NCI-H510A (cell line): ENCODE measurements around the gene C5AR1.
"Not testable (repeated sequence)": the region's sequence is repeated elsewhere in the genome, so short reads cannot be mapped to it uniquely, and the experiment has no call there.

Experiments used
- DNase-seq: peaks from one replicate; lab custom pipeline; 2025; lab: John Stamatoyannopoulos, UW

C5AR1 gene

DNA sequence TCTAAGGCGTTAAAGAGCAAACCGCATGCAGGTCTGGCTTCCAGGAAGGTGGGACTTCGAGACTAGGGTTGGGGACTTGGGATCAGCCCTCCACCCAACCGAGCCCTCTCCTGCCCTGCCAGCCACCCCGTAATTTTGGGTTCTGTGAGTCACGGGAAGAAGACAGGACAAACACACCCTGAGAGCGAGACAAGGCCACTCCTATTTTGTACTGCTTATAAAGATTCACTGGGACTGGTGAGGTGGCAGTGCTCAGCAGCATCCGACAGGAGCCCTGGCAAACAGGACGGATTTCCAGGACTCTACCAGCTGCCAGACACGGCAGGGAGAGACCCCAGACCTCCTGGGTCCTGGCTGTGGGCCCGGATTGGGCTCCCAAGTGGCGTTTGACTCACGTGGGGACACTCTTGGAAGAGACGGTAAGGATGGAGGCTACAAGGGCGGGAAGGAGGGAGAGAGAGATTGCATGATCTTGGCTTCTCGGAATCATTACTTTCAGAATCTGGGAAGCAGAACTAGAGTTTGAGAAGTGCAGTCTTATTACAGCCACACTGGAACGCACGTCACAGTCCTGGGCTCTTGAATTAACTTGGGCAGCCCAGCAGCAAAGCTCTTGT, 22.4 kb downstream of the C5AR1 start, which contains the start of gene C5AR2:
Gene C5AR2, plus strand, starts transcription at position 245 of the 617 bp plus-strand sequence. CDS start 8,625 bp downstream, outside the sequence.
- DNase-seq = no peak

DNA sequence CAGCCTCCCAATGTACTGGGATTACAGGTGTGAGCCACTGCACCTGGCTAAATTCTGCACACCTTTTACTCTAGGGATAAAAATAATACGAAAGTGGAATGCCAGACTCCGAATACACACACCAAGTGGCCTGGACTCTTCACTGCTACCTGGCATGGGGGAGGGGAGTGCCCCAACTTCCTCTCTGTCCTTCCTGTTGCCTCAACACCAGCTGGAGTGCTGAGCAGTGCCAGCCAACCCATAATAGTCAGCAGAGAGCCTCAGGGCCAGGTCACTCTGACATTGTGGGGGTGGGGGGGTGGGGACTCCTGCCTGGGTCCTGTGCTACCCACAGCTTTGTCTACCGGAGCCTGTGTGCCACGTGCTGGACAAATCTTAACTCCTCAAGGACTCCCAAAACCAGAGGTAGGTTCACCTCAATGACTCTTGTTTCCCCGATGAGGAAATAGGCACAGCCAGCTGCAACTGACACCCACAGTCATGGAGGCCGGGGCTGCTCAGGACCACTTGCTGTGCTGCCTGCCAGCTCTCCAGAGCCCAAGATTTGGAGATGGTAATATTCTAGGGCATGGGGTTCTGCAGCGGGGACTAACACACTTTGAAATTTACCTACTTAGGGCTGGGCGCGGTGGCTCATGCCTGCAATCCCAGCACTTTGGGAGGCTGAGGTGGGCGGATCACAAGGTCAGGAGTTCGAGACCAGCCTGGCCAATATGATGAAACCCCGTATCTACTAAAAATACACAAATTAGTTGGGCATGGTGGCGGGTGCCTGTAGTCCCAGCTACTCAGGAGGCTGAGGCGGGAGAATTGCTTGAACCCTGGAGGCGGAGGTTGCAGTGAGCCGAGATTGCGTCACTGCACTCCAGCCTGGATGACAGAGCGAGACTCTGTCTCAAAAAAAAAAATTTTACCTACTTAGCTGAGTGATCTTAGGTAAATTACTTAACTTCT, 27.4 kb downstream of the C5AR1 start:
- peak; percentile 20 for DNase-seq

DNA sequence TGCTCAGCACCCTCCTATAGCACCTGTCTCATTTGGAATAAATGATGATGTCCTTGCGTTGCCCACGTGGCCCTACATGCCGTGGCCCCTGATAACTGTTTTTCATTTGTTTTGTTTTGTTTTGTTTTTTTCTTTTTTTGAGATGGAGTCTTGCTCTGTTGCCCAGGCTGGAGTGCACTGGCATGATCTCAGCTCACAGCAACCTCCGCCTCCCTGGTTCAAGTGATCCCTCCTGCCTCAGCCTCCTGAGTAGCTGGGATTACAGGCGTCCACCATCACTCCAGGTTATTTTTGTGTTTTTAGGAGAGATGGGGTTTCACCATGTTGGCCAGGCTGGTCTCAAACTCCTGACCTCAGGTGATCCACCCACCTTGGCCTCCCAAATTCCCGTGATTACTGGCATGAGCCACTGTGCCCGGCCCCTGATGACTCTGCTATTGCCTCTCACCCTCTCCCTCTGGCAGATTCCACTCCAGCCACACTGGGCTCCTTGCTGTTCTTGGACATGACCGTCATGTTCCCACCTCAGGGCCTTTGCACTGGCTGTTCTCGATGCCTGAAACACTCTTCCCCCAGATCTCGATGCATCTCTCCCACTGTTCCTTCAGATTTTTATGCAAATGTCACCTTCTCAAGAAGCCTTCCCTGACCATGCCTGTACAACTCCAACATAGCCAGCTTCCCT, 29.7 kb downstream of the C5AR1 start:
- DNase-seq = no peak

DNA sequence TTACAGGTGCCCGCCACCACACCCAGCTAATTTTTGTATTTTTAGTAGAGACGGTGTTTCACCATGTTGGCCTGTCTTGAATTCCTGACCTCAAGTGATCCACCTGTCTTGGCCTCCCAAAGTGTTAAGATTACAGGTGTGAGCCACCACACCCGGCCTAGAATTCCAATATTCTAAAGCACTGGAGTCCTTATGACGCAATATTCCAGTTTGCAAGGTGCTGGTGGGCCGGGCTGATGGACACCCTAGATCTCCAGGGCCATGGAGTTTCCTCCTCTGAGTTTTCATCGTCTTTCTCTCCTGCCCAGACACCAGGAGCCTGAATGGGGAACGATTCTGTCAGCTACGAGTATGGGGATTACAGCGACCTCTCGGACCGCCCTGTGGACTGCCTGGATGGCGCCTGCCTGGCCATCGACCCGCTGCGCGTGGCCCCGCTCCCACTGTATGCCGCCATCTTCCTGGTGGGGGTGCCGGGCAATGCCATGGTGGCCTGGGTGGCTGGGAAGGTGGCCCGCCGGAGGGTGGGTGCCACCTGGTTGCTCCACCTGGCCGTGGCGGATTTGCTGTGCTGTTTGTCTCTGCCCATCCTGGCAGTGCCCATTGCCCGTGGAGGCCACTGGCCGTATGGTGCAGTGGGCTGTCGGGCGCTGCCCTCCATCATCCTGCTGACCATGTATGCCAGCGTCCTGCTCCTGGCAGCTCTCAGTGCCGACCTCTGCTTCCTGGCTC, 31.0 kb downstream of the C5AR1 start:
- DNase-seq = no peak

- no peak for DNase-seq
These were observed 32.1 kb downstream of the C5AR1 start for GRCh38 chr19:47341734-47342133.

DNA sequence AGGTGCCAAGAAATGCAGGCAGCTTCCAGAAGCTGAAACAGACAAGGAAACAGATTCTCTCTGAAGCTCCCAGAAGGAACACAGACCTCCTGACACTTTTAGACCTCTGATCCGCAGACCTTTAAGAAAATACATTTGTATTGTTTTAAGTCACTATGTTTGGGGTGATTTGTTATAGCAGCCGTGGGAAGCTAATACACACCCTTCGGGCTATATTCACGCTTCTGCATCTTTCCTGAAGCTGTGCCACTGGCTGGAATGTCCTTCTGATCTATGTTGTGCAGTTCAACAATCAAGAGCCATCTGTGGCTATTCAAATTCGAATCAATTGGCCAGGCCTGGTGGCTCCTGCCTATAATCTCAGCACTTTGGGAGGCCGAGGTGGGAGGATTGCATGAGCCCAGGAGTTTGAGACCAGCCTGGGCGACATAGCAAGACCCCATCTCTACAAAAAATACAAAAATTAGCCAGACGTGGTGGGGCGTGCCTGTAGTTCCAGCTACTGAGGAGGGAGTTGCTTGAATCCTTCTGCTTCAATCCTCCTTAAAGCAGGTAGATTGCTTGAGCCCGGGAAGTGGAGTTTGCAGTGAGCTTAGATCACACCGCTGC, 33.6 kb downstream of the C5AR1 start:
- no peak for DNase-seq

DNA sequence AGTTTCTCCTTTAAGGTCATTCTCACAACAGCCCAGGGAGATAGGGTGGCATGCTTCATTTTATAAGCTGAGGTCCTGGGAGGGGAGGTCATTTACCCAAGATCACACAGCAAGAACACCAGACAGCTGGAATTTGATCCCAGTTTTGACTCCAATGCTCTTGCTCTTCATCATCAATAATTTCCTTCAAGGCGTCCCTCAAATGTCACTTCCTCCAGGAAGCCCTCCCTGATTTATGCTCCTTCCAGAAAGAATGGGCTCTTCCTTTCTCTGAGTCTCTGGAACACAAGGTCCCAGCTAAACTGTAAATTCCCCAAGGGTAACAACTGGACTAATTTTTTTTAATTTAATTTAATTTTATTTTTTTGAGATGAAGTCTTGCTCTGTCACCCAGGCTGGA, 34.8 kb downstream of the C5AR1 start:
- no peak for DNase-seq

GRCh38 chr19:47346024-47346423, 36.4 kb downstream of the C5AR1 start:
- DNase-seq = not testable (repeated sequence)

- peak; percentile 93 for DNase-seq
These were observed 39.4 kb downstream of the C5AR1 start, which contains the start of gene DHX34 for GRCh38 chr19:47348819-47349795. Gene DHX34, plus strand, starts transcription at chr19:47349315. Its CDS starts 3,716 bp downstream, at chr19:47353031.

GRCh38 chr19:47350630-47351029, 41.0 kb downstream of the C5AR1 start:
- no peak for DNase-seq

GRCh38 chr19:47351548-47351947, 41.9 kb downstream of the C5AR1 start:
- DNase-seq = no peak

GRCh38 chr19:47352095-47352494, 42.4 kb downstream of the C5AR1 start:
- DNase-seq = no peak

GRCh38 chr19:47353307-47353712, 43.6 kb downstream of the C5AR1 start:
- no peak for DNase-seq

DNA sequence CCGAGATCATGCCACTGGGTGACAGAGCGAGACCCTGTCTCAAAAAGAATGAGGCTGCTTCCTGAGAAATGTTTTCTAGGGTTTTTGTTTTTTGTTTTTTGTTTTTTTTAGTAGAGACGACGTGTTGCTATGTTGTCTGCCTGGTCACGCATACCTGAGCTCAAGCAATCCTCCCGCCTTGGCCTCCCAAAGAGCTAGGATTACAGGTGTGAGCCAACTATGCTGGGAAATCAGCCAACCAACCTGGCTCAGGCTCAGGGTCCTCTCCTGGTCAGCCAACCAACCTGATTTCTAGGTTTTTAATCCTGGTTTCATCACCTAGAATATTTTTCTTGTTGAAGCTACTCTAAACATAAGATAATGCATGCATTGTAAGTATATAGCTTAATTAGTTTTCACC, 47.2 kb downstream of the C5AR1 start:
- no peak for DNase-seq

- DNase-seq = no peak
These were observed 48.4 kb downstream of the C5AR1 start for GRCh38 chr19:47357788-47358680.

DNA sequence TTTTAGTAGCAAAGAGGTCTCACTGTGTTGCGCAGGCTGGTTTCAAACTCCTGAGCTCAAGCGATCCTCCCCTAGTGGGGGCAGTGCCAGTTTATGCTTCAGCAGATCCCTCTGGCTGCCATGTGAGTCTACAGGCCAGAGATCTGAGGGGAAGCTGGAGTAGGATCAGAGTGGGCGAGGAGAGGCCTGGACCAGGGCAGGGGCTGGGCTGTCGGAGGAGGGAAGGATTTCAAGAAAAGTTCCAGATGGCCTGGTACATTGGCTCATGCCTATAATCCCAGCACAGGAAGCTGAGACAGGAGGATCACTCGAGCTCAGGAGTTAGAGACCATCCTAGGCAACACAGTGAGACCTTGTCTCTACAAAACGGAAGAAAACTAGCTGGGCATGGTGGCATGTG, 49.3 kb downstream of the C5AR1 start:
- DNase-seq = no peak

- DNase-seq = no peak
These were observed 52.7 kb downstream of the C5AR1 start for GRCh38 chr19:47362321-47362720.

GRCh38 chr19:47363758-47364531, 54.3 kb downstream of the C5AR1 start:
- DNase-seq = no peak
